ENCODE data around the gene NPFFR1. TPM values are rescaled to one million over a fixed set of nuclear protein-coding genes. Genes with fewer than 3 reads are reported as not detected.

NPFFR1 gene
- total RNA-seq, 1 donor from 2014 or later, result not detected

GRCh38 chr10:70328967-70329366, 45.2 kb upstream of the NPFFR1 start:
- intact Hi-C loops (cut with DNase I), result no loop called here
- H3K4me3 ChIP-seq, result no peak overlapping the region
- no peak for DNase-seq (ENCODE audit: extremely low spot score in 2 of 2)
- peaks cover 44% of the 10 kb centered on the region for H3K4me1 ChIP-seq
- H3K27me3 ChIP-seq, result no peaks in the 10 kb centered on the region
- no peaks in the 10 kb centered on the region for H3K36me3 ChIP-seq
- no peaks in the 10 kb centered on the region for H3K9me3 ChIP-seq
- no peak overlapping the region for H3K27ac ChIP-seq
- TF ChIP-seq, protein P1, sequence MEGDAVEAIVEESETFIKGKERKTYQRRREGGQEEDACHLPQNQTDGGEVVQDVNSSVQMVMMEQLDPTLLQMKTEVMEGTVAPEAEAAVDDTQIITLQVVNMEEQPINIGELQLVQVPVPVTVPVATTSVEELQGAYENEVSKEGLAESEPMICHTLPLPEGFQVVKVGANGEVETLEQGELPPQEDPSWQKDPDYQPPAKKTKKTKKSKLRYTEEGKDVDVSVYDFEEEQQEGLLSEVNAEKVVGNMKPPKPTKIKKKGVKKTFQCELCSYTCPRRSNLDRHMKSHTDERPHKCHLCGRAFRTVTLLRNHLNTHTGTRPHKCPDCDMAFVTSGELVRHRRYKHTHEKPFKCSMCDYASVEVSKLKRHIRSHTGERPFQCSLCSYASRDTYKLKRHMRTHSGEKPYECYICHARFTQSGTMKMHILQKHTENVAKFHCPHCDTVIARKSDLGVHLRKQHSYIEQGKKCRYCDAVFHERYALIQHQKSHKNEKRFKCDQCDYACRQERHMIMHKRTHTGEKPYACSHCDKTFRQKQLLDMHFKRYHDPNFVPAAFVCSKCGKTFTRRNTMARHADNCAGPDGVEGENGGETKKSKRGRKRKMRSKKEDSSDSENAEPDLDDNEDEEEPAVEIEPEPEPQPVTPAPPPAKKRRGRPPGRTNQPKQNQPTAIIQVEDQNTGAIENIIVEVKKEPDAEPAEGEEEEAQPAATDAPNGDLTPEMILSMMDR (IDR thresholded peaks at IDR 0.05), result no peak
- TF ChIP-seq POLR2A (IDR thresholded peaks at IDR 0.05) (no peak), POLR2AphosphoS5 (IDR thresholded peaks at IDR 0.05; ENCODE audit: insufficient read depth in 1 of 2, low read depth in 1 of 2) (no peak)

DNA sequence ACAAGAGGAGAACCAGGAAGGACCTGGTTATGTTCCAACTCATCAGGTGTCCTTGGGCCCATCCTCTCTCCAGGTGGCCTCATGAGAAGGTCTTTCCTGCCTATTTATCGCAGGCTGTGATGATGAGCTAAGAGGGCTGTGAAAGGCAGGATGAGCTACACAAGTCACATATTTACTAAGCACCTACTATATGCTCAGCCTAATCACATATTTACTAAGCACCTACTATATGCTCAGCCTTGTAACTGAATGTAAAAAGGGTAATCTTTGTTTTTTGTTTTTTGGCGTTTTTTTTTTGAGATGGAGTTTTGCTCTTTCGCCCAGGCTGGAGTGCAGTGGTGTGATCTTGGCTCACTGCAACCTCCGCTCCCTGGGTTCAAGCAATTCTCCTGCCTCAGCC, 44.2 kb upstream of the NPFFR1 start:
- no peak for TF ChIP-seq POLR2A (IDR thresholded peaks at IDR 0.05)
- no peak for TF ChIP-seq POLR2AphosphoS5 (IDR thresholded peaks at IDR 0.05; ENCODE audit: insufficient read depth in 1 of 2, low read depth in 1 of 2)
- TF ChIP-seq, protein P1 (IDR thresholded peaks at IDR 0.05), result no peak
- Histone ChIP-seq H3K9me3 (no peaks in the 10 kb centered on the region), H3K4me1 (peaks cover 53% of the 10 kb centered on the region), H3K4me3 (no peak overlapping the region), H3K36me3 (no peaks in the 10 kb centered on the region), H3K27me3 (no peaks in the 10 kb centered on the region), H3K27ac (no peak overlapping the region)
- no peak for DNase-seq (ENCODE audit: extremely low spot score in 2 of 2)
- intact Hi-C loops (cut with DNase I), result no loop called here

DNA sequence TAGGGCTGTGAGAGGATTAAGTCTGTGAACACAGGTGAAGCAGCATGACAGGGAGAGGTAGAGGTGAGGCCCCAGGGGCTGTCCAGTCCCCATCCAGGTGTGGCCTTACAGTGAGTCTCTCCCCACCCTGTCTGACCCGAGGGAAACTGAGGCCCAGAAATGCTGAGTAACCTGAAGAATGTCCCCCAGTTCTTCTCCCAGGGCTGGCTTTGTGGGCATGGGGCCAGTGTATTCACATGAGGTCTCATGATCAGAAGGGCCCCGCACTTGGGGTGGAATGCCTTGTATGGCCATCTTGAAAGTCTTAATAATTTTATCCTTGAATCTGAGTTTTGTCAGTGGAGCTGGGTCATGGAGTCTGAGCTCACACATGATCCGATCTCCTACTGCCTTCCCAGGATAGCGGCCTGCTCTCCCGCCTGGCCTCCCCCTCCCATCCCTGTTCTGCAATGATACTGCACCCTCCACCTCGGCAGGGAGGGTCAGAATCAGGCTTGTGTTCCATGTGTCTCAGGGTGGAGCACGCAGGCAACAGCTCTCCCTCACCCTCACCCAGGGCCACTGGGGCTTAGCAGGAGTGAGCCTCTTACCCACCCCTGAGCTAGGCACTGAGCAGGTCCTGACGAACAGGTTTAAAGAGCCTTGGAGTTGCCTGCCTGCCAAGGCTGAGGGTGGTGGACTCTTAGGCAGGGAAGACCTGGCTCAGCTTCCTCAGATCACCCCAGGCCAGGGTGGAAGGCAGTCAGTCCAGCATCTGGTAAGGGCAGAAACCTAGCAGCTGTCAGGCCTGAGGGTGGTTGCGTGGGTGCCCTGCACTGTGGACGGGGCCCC, 41.4 kb upstream of the NPFFR1 start:
- intact Hi-C loops (cut with DNase I), result no loop called here
- TF ChIP-seq, protein P1 (IDR thresholded peaks at IDR 0.05), result no peak
- no peak for TF ChIP-seq POLR2A (IDR thresholded peaks at IDR 0.05)
- TF ChIP-seq POLR2AphosphoS5 (IDR thresholded peaks at IDR 0.05; ENCODE audit: insufficient read depth in 1 of 2, low read depth in 1 of 2), result no peak
- no peak for DNase-seq (ENCODE audit: extremely low spot score in 2 of 2)

GRCh38 chr10:70324339-70324861, 40.6 kb upstream of the NPFFR1 start:
- Histone ChIP-seq H3K36me3 (no peaks in the 10 kb centered on the region), H3K27me3 (no peaks in the 10 kb centered on the region), H3K4me1 (peaks cover 59% of the 10 kb centered on the region), H3K27ac (no peak overlapping the region), H3K9me3 (no peaks in the 10 kb centered on the region), H3K4me3 (no peak overlapping the region)
- intact Hi-C loops (cut with DNase I), result no loop called here
- TF ChIP-seq, protein P1 (IDR thresholded peaks at IDR 0.05), result no peak
- TF ChIP-seq POLR2A (IDR thresholded peaks at IDR 0.05), result no peak
- no peak for TF ChIP-seq POLR2AphosphoS5 (IDR thresholded peaks at IDR 0.05; ENCODE audit: insufficient read depth in 1 of 2, low read depth in 1 of 2)
- DNase-seq (ENCODE audit: extremely low spot score in 2 of 2), result no peak

More for the DNA sequence above, 41.4 kb upstream of the NPFFR1 start:
- Histone ChIP-seq H3K9me3 (no peaks in the 10 kb centered on the region), H3K27ac (no peak overlapping the region), H3K4me1 (peaks cover 61% of the 10 kb centered on the region), H3K36me3 (no peaks in the 10 kb centered on the region), H3K27me3 (no peaks in the 10 kb centered on the region), H3K4me3 (no peak overlapping the region)
